Lower lobe of right lung (tissue), 2 donors: ENCODE results near the gene DCST2. TPM values are rescaled to one million over a fixed set of nuclear protein-coding genes. Genes with fewer than 3 reads are reported as not detected.
A peak's percentile ranks its signal among the peaks of the same experiment; 100 is the strongest.

Experiments
- ATAC-seq, 2 donors: fragments of 200-7000 bp; cut with Tn5 transposase; one replicate each; pipeline ENCODE4 v1.9.1; 2020 to 2022; ENCODE audit warnings: mild to moderate bottlenecking in 2 of 2, moderate library complexity in 2 of 2
- DNase-seq: peaks from one replicate; pipeline ENCODE4 v3.0.0-alpha.2; 2020
- H3K27ac ChIP-seq: fragments of 200-600 bp; one replicate; pipeline ENCODE4 v1.8.0; 2022
- H3K27me3 ChIP-seq: fragments of 200-600 bp; one replicate; pipeline ENCODE4 v1.8.0; 2022; ENCODE audit warnings: low read depth
- H3K36me3 ChIP-seq: fragments of 200-600 bp; one replicate; pipeline ENCODE4 v1.8.0; 2022; ENCODE audit warnings: mild to moderate bottlenecking
- H3K4me1 ChIP-seq: fragments of 200-600 bp; one replicate; pipeline ENCODE4 v1.8.0; 2022
- H3K4me3 ChIP-seq: fragments of 200-600 bp; one replicate; pipeline ENCODE4 v1.8.0; 2022; ENCODE audit warnings: mild to moderate bottlenecking
- H3K9me3 ChIP-seq: fragments of 200-600 bp; one replicate; pipeline ENCODE4 v1.8.0; 2022
- intact Hi-C: fragments of 100-400 bp; cut with DNase I; formaldehyde crosslinking; loops from one replicate; pipeline ENCODE4 v1.11.0; 2022
- total RNA-seq: library from RNA; stranded (reverse); fragmentation: NEBNext Ultra II Directional; extraction: Animal tissue kit (Norgen Biotek cat#: 25700); gene quantifications from one replicate; pipeline ENCODE4 v1.2.1, GENCODE V29; 2021
- TF ChIP-seq, protein P1 (sequence below): fragments of 200-600 bp; IDR thresholded peaks from one replicate; pipeline ENCODE4 v1.8.0; 2022; ENCODE audit warnings: antibody characterized with exemption, mild to moderate bottlenecking
- donor health status: DM: no; HTN: yes; CAD: no; lungs with severe emphysema.

The DCST2 gene
- total RNA-seq, 1 donor from 2014 or later, result 1.4 TPM

DNA sequence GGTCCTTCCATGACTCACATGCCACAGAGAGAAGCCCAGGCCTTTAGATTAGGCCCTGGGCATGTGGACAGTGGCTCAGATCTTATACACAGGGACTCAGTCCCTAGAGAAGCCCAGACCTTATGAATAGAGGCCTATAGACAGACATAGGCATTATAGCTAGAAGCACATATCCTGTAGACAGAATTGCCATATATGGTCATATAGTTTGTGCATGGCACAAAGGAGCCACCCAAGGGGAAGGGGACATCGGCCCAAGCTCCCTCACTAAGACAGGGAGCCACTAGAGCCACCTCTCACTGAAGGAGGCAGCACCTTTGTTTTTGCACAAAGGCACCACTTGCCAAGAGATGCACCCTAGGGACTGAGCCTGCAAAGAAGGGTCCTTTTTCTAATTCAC is 42.8 kb upstream of the DCST2 start:
- Histone ChIP-seq H3K36me3 (no peaks in the 10 kb centered on the region), H3K4me1 (peaks cover 32% of the 10 kb centered on the region), H3K27ac (no peak overlapping the region), H3K4me3 (no peak overlapping the region), H3K27me3 (peaks cover 24% of the 10 kb centered on the region), H3K9me3 (no peaks in the 10 kb centered on the region)
- intact Hi-C loops, result no loop called here
- ATAC-seq, result no peak
- no peak for DNase-seq
- TF ChIP-seq, protein P1, sequence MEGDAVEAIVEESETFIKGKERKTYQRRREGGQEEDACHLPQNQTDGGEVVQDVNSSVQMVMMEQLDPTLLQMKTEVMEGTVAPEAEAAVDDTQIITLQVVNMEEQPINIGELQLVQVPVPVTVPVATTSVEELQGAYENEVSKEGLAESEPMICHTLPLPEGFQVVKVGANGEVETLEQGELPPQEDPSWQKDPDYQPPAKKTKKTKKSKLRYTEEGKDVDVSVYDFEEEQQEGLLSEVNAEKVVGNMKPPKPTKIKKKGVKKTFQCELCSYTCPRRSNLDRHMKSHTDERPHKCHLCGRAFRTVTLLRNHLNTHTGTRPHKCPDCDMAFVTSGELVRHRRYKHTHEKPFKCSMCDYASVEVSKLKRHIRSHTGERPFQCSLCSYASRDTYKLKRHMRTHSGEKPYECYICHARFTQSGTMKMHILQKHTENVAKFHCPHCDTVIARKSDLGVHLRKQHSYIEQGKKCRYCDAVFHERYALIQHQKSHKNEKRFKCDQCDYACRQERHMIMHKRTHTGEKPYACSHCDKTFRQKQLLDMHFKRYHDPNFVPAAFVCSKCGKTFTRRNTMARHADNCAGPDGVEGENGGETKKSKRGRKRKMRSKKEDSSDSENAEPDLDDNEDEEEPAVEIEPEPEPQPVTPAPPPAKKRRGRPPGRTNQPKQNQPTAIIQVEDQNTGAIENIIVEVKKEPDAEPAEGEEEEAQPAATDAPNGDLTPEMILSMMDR, result no peak

DNA sequence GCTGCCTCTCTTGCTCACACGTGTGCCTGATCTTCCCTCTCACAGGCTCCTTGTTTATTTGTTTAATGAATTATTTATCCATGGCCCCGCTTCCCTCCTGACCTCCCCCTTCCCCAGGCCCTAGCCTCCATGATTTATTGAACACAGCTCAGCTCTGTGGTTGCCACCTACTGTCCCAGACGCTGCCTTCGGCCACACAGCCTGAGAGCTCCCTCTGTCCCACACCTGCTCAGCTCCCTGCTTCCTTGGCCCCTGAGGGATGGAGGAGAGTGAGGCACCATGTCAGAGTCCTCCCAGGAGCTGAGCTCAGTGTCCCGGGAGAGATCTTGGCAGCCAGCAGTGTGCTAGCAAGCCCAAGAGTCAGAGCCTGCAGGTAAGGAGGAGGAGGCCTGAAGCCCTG is 42.0 kb upstream of the DCST2 start:
- no peaks in the 10 kb centered on the region for H3K36me3 ChIP-seq
- no peaks in the 10 kb centered on the region for H3K9me3 ChIP-seq
- TF ChIP-seq, protein P1, result no peak
- intact Hi-C loops, result no loop called here
- ATAC-seq (no peak), DNase-seq (no peak)
- peaks cover 32% of the 10 kb centered on the region for H3K4me1 ChIP-seq
- no peak overlapping the region for H3K4me3 ChIP-seq
- H3K27me3 ChIP-seq, result peaks cover 16% of the 10 kb centered on the region
- no peak overlapping the region for H3K27ac ChIP-seq

DNA sequence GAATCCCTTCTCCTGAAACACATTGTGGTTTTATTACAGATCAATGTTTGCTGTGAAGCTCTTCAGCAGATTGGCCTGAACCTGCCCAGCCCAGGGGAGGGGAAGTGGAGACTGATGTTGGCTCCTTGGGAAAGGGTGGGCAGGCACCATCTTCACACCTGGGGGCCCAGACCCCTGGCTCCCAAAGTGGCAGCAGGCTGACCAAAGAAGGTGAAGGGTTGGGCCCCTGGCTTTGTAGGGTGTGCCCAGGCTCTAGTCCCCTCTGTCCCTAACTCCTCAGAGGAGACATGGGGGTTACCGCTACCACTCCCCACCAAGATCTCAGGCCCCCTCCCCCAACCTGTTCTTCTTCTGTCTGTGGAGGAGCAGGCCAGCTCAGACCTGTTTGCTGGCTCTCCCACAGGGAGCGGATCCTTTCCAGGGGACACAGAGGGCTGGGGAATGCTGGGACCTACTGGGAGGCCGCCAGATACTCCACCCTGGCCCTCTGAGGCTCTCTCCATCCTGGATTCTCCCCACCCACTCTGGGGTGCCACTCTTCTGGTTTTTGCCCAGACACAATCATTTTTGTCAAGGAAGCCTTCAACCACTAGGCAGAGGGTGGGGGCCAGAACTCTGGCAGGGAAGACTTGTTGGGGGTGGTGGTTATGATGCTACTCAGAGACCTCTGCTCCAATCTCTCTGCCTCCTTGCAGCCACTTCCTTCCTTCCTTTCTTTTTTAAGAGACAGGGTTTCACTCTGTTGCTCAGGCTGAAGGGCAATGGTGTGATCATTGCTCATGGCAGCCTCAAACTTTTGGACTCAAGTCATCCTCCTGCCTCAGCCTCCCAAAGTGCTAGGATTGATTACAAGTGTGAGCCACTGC is 40.0 kb upstream of the DCST2 start:
- no peak overlapping the region for H3K4me3 ChIP-seq
- no peak overlapping the region for H3K27ac ChIP-seq
- H3K36me3 ChIP-seq, result peaks cover 7% of the 10 kb centered on the region
- intact Hi-C loops, result no loop called here
- peaks cover 20% of the 10 kb centered on the region for H3K4me1 ChIP-seq
- no peak for ATAC-seq
- TF ChIP-seq, protein P1, result no peak
- DNase-seq, result no peak
- no peaks in the 10 kb centered on the region for H3K9me3 ChIP-seq
- no peaks in the 10 kb centered on the region for H3K27me3 ChIP-seq

DNA sequence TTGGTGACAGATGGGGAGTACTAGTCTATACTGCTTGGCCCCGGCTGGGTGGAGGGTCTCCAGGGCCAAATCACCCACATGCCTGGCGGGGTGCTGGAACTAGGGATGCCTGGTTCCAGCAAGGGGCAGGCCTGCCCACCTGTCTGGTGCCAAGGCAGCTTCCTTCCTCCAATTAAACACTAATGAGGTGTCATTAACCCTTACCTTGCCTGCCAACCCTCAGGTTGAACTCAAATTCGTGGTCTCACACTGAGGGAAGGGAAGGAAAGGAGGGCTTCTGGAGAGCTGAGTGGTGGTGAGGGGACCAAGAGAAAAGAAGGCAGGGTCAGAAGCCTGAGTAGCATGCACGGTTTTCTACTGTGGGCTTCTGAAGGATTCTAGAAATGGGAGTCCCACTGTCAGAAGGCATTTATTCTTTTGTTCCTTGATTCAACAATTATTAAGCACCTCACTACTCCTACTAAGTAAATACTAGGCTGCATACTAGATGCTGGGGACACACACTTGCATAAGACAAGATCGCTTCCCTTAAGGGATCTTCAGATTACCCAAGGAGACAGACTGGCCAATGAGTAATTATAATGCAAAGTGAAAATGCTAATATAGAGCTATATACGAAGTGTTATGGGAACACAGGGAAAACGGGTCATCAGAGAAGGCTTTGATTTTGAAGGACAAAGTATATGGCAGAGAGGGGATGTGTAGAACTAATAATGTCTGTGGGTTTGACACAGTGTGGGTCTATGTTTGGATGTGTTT is 39.1 kb upstream of the DCST2 start:
- TF ChIP-seq, protein P1, result no peak

DNA sequence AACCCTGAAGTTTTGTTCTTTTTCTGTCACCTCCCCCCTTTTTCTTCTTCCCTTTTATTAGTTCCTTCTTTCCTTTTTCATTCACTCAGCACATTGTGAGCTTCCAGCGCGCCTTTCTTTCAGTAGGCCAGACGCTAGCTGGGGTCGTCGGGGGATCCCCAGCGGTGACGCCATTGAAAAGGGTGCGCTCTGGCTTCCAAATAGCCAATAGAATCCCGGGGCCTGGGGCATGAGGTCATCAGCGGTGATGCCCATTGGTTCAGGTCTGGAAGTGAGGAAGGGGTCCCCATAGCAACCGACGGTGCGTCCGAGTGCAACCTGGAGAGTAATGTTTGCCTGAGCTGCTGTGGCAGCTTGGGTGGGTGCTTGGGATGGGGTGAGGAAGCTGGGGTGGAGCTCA is 38.1 kb upstream of the DCST2 start:
- H3K36me3 ChIP-seq, result peaks cover 7% of the 10 kb centered on the region
- H3K27ac ChIP-seq, result no peak overlapping the region
- TF ChIP-seq, protein P1, result no peak
- H3K27me3 ChIP-seq, result no peaks in the 10 kb centered on the region
- DNase-seq (no peak), ATAC-seq (no peak)
- peak overlapping the region; percentile 55 for H3K4me3 ChIP-seq
- H3K4me1 ChIP-seq, result peaks cover 20% of the 10 kb centered on the region
- no peaks in the 10 kb centered on the region for H3K9me3 ChIP-seq
- intact Hi-C loops, result no loop called here

More for the DNA sequence above, 39.1 kb upstream of the DCST2 start:
- intact Hi-C loops, result no loop called here
- DNase-seq, result no peak
- no peaks in the 10 kb centered on the region for H3K9me3 ChIP-seq
- H3K27me3 ChIP-seq, result no peaks in the 10 kb centered on the region
- peaks cover 20% of the 10 kb centered on the region for H3K4me1 ChIP-seq
- no peak overlapping the region for H3K4me3 ChIP-seq
- peaks cover 7% of the 10 kb centered on the region for H3K36me3 ChIP-seq
- no peak for ATAC-seq
- H3K27ac ChIP-seq, result no peak overlapping the region
